UCSD-AML1 (cell line): ENCODE measurements around the gene SNX10.

Experiments used
- DNase-seq: peaks from one replicate; lab custom pipeline; 2025; ENCODE audit not compliant: unreplicated experiment; lab: John Stamatoyannopoulos, UW

The SNX10 gene

DNA sequence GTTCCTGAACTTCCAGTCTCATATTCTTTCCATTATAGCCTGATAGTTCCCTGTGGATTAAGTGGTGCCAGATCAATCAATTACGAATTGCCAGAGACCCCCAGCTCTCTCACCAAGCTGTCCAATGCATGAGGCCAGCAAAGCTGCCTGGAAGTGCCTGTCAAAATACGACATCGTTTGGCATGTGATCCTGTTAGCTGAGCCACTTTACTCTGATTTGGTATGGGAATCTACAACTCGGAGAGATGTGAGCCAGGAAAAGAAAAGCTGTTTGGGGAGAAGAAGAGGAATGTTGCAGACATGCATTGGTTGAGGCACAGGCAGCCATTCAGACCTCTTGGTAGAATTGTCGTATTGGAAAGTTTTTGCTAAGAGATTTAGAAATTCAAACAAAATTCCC, 3.9 kb downstream of the SNX10 start:
- DNase-seq, result no peak

GRCh38 chr7:26298472-26299058, 6.9 kb downstream of the SNX10 start:
- DNase-seq, result no peak

DNA sequence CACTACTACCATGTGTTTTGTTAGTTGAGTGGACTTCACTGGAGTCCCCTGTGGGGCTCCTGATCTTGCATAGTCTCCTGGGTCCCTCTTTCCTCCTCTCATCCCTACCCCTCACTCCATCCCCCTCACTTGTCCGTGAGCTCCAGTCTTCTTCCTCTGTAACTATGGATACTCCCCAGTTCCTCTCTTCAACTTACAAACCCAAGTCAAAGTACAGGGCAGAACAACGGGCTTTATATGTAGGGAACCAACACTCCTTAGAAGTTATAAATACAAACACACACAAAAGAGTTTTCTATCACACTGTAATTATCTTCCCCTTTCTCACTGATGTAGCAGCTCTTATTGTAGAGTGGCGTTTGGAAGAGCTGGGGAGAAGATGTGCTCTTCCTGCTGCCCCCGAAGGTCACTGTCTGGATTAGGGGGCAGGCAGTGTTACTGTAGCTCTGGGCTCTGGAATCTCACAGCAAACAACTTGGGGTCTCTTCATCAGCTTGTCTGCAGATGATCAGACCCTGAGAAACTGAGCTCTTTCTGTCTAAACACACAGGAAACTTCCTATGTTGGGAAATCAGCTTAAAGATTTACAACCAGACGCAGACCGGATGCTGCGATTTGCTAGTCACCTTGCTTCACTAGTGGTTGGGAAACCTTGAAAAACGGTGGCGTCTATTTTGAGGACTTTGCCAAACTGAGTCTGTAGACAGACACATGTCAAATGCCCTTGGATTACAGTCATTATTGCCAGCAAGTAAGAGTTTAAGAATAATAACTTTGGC, 13.6 kb downstream of the SNX10 start:
- peak; percentile 10 for DNase-seq

- no peak for DNase-seq
Measured at GRCh38 chr7:26305869-26306665, 14.4 kb downstream of the SNX10 start.

- no peak for DNase-seq
Measured at GRCh38 chr7:26306790-26307189, 15.1 kb downstream of the SNX10 start.

GRCh38 chr7:26307226-26307625, 15.6 kb downstream of the SNX10 start:
- no peak for DNase-seq

DNA sequence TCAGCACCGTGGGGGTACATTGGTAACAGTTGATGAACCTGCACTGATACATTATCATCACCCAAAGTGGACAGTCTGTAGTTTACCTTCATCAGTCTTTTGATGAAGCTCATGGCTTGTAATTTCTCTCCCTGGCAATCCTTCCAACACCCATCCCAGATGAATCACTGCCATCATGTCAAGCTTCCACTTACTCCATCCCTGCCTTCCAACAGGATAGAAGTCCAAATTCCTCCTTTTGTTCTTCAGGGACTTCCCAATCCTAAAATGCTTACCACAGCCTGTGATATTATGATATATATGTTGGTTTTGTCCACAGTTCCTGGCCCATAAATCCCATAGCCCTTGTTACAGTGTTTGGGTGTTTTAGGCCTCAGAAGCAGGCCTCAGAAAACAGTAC, 16.1 kb downstream of the SNX10 start:
- no peak for DNase-seq

- DNase-seq, result no peak
Measured at GRCh38 chr7:26308551-26308950, 16.9 kb downstream of the SNX10 start.

GRCh38 chr7:26309089-26309488, 17.4 kb downstream of the SNX10 start:
- DNase-seq, result no peak

GRCh38 chr7:26311798-26312197, 20.1 kb downstream of the SNX10 start:
- no peak for DNase-seq

DNA sequence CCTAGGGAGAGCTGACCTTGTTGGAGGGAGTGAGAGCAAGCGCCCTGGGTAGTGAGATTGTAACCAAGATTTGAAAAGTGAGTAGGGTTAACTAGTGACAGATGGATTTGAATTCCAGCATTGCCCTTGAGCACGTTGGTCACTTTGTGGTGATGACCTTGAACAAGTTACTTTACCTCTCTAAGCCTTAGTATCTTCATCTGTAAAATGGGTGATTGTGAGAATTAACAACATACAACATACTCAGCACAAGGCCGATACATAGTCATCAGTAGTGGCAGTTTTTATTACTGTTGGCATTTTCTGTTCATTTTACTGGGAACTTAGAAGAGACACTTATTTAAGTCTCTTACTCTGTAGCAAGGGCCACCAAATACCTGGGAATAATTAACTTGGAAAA, 25.5 kb downstream of the SNX10 start:
- DNase-seq, result no peak

DNA sequence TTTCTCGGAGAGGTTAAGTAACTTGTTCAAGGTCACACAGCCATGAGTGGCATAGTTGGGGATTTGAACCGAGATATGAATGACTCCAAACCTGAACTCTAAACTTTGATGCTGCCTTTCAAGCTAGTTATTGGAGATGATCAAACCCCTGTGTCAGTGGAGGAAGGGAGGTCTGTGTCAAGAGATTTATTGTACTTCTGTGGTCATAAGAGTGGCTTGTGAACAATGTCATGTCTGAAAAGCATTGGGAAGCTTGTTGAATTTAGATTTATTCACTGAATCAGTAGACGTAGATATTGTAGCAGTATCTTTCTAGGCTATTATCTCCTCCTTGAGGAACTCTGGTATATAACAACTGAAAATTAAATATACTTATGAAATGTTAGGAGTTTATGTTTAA, 27.3 kb downstream of the SNX10 start:
- no peak for DNase-seq

- no peak for DNase-seq
Measured at GRCh38 chr7:26319636-26320035, 28.0 kb downstream of the SNX10 start.

- DNase-seq, result no peak
Measured at GRCh38 chr7:26320878-26321277, 29.2 kb downstream of the SNX10 start.

- no peak for DNase-seq
Measured at GRCh38 chr7:26321435-26321834, 29.8 kb downstream of the SNX10 start.

DNA sequence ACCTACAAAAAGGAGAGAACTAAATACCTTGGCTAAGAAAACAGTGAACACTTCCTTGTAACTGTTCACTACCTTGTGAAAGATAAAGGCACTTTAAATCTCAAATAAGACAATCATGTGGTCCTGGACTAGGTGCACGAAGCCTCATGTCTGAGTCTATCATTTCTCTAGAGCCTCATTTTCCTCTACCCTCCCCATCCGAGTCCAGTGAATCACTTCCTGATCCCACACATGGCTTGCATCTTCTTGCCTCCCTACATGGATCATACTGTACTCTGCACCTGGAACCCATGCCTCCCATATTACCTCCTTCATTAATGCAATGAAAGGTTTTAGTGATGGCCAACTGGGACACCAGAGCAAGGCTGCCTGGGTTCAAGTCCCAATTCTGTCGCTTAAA, 34.5 kb downstream of the SNX10 start:
- DNase-seq, result no peak

DNA sequence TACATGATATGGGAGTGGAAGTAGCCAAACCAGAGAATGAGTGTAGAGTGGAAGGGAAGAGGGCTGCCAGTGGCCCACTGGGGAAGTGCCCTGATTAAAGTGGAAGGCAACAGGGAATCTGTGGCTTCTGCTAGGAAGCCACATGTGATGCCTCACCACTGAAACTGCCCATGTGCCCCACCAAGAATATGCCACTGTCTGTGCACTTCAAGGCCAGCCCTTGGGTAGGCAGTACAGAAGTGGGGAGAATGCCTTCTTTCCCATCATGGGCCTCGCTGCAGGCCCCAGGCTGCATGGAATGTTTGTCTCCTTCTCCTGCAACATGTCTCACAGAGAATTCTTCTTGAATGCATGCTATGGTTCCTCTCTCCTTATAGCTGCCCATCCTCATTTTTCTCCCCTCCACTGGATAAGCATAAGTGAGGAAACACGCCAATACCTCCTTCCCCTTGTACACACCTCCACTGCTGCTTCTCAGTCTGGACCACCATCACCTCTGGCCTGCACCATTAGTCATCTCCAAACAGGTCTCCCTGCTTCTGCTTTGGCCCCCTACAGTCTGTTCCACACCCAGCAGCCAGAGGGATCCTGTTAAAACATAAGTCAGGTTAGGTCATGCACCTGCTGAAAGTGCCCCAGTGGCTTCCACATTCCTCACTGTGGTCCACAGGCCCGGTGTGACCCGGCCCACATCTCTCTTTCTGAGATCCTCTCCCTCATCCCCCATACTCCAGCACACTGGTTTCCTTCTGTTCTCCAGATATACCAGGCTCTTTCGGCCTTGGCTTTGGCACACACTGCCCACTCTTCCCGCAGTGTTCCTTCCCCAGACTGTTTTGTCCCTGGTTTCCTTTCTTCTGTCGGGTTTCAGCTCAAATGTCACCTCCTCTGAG, 37.1 kb downstream of the SNX10 start:
- no peak for DNase-seq

DNA sequence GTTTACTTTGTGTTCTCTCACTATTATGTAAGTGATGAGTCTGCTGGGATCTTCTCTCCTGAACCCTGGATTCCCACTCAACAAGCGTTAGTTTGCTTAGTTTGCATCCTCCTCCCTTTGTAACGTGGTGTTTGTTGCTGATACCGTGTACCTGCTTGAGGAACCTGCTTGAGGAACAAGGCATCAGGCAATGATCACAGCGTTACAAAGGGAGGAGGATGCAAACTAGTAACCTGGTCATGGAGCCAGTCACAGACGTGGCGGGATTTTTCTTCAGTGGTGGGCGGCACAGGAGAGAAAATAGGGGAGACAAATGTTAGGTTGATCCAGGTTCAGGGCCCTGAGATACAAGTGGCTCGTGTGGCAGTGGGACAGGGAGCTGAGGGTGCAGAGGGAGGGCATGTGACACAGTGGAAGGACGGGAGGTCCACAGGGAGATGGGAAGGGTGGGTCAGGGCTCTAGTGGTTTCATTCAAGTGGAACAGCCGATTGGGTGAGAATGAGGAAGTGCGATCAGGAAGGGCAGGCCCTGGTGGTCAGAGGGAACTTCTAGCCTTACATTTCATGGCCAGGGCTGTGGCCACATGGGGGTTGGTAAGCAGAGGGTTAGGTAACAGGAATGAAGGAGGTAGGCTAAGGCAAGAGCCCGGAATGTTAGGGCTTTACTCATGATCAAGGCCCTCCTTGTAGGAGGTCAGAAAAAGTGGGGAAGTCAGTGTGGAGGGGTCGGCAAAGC, 38.0 kb downstream of the SNX10 start:
- DNase-seq, result peak; percentile 34

DNA sequence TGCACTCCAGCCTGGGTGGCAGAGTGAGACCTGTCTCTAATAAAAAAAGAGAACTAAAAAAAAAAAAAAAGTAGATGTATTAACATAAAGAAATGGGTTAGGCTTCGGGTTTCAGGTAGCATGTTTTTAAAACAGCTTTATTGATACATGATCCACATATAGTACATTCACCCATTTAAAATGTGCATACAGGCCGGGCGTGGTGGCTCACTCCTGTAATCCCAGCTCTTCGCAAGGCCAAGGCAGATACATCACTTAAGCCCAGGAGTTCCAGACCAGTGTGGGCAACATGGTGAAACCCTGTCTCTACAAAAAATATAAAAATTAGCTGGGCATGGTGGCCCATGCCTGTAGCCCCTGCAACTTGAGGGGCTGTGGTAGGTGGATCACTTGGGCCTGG, 39.5 kb downstream of the SNX10 start:
- DNase-seq, result no peak

DNA sequence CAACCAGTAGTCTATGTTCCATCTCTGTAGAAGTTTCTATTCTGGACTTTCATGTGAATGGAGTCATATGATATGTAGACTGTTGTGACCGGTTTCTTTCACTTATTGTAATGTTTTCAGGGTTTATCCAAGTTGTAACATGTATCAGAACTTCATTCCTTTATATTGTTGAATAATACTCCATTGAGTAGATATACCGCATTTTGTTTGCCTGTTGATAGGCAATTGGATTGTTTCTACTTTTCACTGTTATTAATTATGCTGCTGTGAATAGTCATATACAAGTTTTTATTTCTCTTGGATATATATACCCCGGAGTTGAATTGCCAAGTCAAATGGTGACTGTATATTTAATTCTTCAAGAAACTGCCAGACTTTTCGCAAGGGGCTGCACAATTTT, 40.1 kb downstream of the SNX10 start:
- DNase-seq, result no peak
